Measurements from ENCODE around the gene ADCY5.
"Not testable (repeated sequence)": the region's sequence is repeated elsewhere in the genome, so short reads cannot be mapped to it uniquely, and the experiment has no call there.

The ADCY5 gene

DNA sequence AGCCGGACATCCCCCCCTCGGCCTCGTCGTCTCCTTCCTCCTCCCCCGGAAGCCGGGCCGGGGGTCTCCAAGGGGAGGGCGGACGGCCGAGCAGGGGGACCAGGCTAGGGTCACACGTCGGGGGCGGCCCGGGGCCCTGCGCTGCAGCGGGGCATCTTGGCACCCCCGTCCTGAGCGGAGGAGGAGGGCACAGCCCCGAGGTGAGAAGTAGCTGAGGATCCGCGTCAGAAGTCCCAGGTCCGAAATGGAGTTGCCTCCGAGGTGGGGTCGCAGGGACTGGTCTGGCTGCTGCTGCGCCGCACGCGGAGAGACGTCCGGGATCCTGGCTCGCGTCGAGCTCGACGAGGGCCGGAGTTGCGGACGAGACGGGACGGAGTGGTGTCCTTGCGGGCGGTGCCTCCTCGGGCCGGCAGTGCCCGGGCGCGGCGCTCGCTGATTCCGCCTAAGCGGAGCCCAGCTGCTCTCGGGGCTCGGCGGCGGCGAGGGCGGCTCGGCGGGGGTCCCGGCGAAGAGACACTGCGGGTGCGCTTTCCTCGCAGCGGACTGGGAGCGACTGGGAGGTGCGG is at the start of gene ADCY5:
Gene ADCY5, minus strand, starts transcription at position 555 of the 566 bp plus-strand sequence. Its CDS starts 545 bp downstream, at position 10.
- DNase-seq (ENCODE audit: low read depth) = no peak
- H3K4me3 ChIP-seq (ENCODE audit: low read depth, low read length) = peak within 1 kb of the TSS; percentile 51
- TF ChIP-seq, protein P1, sequence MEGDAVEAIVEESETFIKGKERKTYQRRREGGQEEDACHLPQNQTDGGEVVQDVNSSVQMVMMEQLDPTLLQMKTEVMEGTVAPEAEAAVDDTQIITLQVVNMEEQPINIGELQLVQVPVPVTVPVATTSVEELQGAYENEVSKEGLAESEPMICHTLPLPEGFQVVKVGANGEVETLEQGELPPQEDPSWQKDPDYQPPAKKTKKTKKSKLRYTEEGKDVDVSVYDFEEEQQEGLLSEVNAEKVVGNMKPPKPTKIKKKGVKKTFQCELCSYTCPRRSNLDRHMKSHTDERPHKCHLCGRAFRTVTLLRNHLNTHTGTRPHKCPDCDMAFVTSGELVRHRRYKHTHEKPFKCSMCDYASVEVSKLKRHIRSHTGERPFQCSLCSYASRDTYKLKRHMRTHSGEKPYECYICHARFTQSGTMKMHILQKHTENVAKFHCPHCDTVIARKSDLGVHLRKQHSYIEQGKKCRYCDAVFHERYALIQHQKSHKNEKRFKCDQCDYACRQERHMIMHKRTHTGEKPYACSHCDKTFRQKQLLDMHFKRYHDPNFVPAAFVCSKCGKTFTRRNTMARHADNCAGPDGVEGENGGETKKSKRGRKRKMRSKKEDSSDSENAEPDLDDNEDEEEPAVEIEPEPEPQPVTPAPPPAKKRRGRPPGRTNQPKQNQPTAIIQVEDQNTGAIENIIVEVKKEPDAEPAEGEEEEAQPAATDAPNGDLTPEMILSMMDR (conservative IDR thresholded peaks at IDR 0.05; ENCODE audit: low read depth, low read length) = no peak

- no peak for DNase-seq (ENCODE audit: low read depth)
- TF ChIP-seq, protein P1 (conservative IDR thresholded peaks at IDR 0.05; ENCODE audit: low read depth, low read length) = no peak
Observed at GRCh38 chr3:123493912-123494311, 45.0 kb upstream of the ADCY5 start.

DNA sequence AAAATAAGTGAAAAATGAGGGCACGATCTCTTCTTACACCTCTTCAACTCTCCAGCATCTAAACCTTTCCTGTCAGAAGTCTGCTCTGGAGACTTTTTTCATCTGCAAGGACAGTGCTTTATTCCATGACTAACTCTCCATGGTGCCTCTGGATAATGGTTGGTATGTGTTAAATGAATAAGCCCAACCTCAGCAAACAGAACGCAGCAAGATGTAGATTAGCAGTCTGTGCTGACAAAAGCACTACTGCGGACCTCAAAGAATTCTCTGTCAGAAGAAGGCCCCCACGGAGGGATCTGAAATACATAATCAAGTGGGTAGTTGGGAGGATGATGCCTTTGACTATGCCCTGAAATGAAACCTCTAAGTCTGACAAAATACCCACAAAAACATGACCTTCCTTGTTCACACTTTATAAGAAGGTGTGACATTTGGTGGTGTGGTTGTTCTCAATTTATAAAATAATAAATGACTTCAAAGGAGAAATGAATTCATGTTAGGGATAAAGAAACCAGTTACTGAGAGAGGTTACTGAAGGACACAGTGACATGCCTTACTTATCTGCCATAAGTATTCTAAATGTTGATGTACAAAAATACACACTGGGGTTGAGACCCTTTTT is 43.2 kb upstream of the ADCY5 start:
- TF ChIP-seq, protein P1 (conservative IDR thresholded peaks at IDR 0.05; ENCODE audit: low read depth, low read length) = no peak
- no peak overlapping the region for H3K4me3 ChIP-seq (ENCODE audit: low read depth, low read length)
- no peak for DNase-seq (ENCODE audit: low read depth)

More at GRCh38 chr3:123493912-123494311, 45.0 kb upstream of the ADCY5 start:
- no peak overlapping the region for H3K4me3 ChIP-seq (ENCODE audit: low read depth, low read length)

GRCh38 chr3:123489400-123490004 is 40.6 kb upstream of the ADCY5 start:
- no peak overlapping the region for H3K4me3 ChIP-seq (ENCODE audit: low read depth, low read length)
- DNase-seq (ENCODE audit: low read depth) = peak; percentile 78
- TF ChIP-seq, protein P1 (conservative IDR thresholded peaks at IDR 0.05; ENCODE audit: low read depth, low read length) = peak; percentile 97

- TF ChIP-seq, protein P1 (conservative IDR thresholded peaks at IDR 0.05; ENCODE audit: low read depth, low read length) = no peak
- H3K4me3 ChIP-seq (ENCODE audit: low read depth, low read length) = no peak overlapping the region
- no peak for DNase-seq (ENCODE audit: low read depth)
Observed at GRCh38 chr3:123488645-123489347, 39.9 kb upstream of the ADCY5 start.

GRCh38 chr3:123487063-123487462 is 38.2 kb upstream of the ADCY5 start:
- H3K4me3 ChIP-seq (ENCODE audit: low read depth, low read length); DNase-seq (ENCODE audit: low read depth): not testable (repeated sequence)

DNA sequence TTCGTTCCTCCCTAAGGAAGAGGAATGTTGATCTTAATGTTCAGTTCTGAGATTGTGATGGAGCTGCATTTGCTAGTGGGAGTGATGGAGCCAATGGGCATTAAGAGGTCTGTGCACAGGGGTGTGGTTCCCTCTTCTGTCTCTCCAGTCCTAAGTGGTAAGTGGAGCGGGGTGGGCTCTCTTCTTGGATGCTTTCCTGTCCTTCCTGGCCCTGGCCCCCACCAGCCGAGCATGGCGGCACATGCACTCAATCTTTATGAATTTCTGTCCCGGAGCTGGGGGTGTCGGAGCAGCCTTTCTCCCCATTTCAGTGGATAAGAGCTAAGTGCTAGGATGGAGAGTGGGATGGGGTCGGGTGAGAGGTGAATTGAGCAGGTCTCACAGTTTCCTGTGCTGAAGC is 37.6 kb upstream of the ADCY5 start:
- TF ChIP-seq, protein P1 (conservative IDR thresholded peaks at IDR 0.05; ENCODE audit: low read depth, low read length) = no peak
- no peak overlapping the region for H3K4me3 ChIP-seq (ENCODE audit: low read depth, low read length)
- DNase-seq (ENCODE audit: low read depth) = no peak
